Spleen (tissue), 11 donors: Measurements from ENCODE around the gene CCL17. TPM values are rescaled to one million over a fixed set of nuclear protein-coding genes. Genes with fewer than 3 reads are reported as not detected.

ENCODE experiments used
- DNase-seq: peaks from one replicate; pipeline ENCODE4 v3.0.0-alpha.2; 2020
- H3K27ac ChIP-seq, 8 donors: fragments of 200-600 bp; sonication (generic) in 7 of 8; 1 replicate in 4 of 8; 2 replicates in 4 of 8; pipeline versions ENCODE4 v1.5.0 to v1.8.0; 2016 to 2021; ENCODE audit warnings: inconsistent platforms in 4 of 8, mild to moderate bottlenecking in 4 of 8, moderate library complexity in 1 of 8
- H3K27me3 ChIP-seq, 7 donors: fragments of 200-600 bp; sonication (generic) in 6 of 7; replicated peaks in 1 of 7; 1 replicate in 4 of 7; 2 replicates in 3 of 7; pipeline versions ENCODE4 v1.5.0 to v1.8.0; 2016 to 2021; ENCODE audit warnings: inconsistent platforms in 3 of 7, mild to moderate bottlenecking in 1 of 7
- H3K36me3 ChIP-seq, 6 donors: fragments of 200-600 bp; sonication (generic) in 5 of 6; 1 replicate in 4 of 6; 2 replicates in 2 of 6; pipeline versions ENCODE4 v1.5.0 to v1.8.0; 2016 to 2021; ENCODE audit warnings: inconsistent platforms in 2 of 6
- H3K4me1 ChIP-seq, 6 donors: fragments of 200-600 bp; sonication (generic) in 5 of 6; 1 replicate in 3 of 6; 2 replicates in 3 of 6; pipeline versions ENCODE4 v1.5.0 to v1.8.0; 2016 to 2021; ENCODE audit warnings: inconsistent platforms in 3 of 6
- H3K4me3 ChIP-seq, 8 donors: fragments of 200-600 bp; sonication (generic) in 7 of 8; 1 replicate in 4 of 8; 2 replicates in 4 of 8; pipeline versions ENCODE4 v1.5.0 to v1.8.0; 2016 to 2021; ENCODE audit warnings: inconsistent platforms in 4 of 8, mild to moderate bottlenecking in 4 of 8, moderate library complexity in 2 of 8
- H3K9me3 ChIP-seq, 8 donors: fragments of 200-600 bp; sonication (generic) in 7 of 8; 1 replicate in 4 of 8; 2 replicates in 4 of 8; pipeline versions ENCODE4 v1.5.0 to v1.8.0; 2016 to 2021; ENCODE audit warnings: inconsistent platforms in 4 of 8
- CTCF ChIP-seq, 11 experiments: fragments of 200-600 bp in 7 of 11; fragments of 450-650 bp in 4 of 11; sonication (generic) in 4 of 11; IDR thresholded peaks in 8 of 11; conservative IDR thresholded peaks in 3 of 11; 1 replicate in 7 of 11; 2 replicates in 4 of 11; pipeline versions ENCODE4 v1.4.0 to v1.8.0; 2016 to 2021; ENCODE audit warnings: antibody characterized with exemption in 11 of 11, inconsistent platforms in 4 of 11, mild to moderate bottlenecking in 1 of 11
- POLR2A ChIP-seq, 3 donors: fragments of 450-650 bp; IDR thresholded peaks; one replicate each; pipeline ENCODE4 v1.5.1; 2017; ENCODE audit warnings: antibody characterized with exemption in 3 of 3, mild to moderate bottlenecking in 1 of 3
- POLR2AphosphoS5 ChIP-seq, 3 donors: sonication (generic); formaldehyde crosslinking; IDR thresholded peaks; one replicate each; pipeline ENCODE4 v1.5.1; 2017; ENCODE audit warnings: antibody characterized with exemption in 3 of 3
- WGBS, 5 donors: extraction: QIAGEN DNeasy Blood & Tissue Kit in 3 of 5; methylation state at CpG; one replicate each; pipeline versions ENCODE4 v1.1.5 to v1.1.7; 2013 to 2018; 5-methylcytosine and 5-hydroxymethylcytosine counted together
- intact Hi-C: fragments of 100-400 bp; cut with DNase I; formaldehyde crosslinking; loops from one replicate; pipeline ENCODE4 v1.15.0; 2023; ENCODE audit warnings: low total_unique reads
- polyA plus RNA-seq, 3 donors: library from polyadenylated mRNA; stranded (reverse); fragments of 200-250 nt; gene quantifications; one replicate each; pipeline ENCODE4 v1.2.1, GENCODE V29; 2013
- total RNA-seq, 7 donors: library from RNA; depleted of rRNA in 3 of 7; stranded (reverse); fragments of >200 nt in 3 of 7; fragmentation: NEBNext Ultra II Directional in 4 of 7; extraction: Animal tissue kit (Norgen Biotek cat#: 25700) in 4 of 7; gene quantifications; one replicate each; pipeline versions ENCODE4 v1.1.0 to v1.2.1, GENCODE V29; 2016 to 2021
- donor health status: healthy with polysubstance abuse.
- donor health status: DM: no; HTN: no; CAD: no; lungs with moderate emphysema.
- donor health status: DM: no; HTN: no; CAD: no.
- donor health status: Bipolar disorder and iron deficiency.
- donor health status: healthy.
- donor health status: DM: no; HTN: no; CAD: no.
- donor health status: DM: yes; HTN: yes; CAD: no.

CCL17 gene
- total and polyA plus RNA-seq, 10 donors = 0.29 to 4.0 (median 2.0) TPM; not detected in 4

DNA sequence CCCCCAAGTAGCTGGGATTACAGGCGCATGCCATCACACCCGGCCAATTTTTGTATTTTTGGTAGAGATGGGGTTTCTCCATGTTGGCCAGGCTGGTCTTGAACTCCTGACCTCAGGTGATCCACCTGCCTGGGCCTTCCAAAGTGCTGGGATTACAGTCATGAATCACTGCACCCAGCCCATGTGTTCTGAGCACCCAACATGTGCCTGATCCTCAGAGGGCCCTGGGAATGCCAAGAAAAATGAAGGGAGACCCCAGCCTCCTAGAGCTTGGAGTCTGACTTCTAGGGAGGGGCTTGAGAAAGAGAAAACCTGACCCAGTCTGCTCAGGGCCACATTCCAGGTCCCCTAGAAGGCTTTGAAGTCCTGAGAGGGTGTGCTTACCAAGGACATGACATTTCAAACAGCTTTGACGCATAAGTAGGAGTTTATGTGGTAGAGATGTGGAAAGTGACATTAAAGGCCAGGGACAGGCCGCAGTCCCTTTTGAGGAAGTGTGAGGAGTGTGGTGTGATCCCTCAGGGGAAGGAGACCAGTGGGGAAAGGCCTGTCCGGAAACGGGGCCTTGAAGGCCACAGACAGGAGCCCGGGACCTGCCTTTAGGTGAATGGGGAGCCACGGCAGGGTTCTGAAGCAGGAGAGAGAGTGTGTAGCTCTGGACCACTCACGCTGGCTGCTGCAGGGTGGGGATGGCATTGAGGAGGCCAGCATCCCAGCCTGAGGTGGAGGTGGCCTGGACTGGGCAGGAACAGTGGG is 47.1 kb upstream of the CCL17 start:
- H3K36me3 ChIP-seq = no peaks in the 10 kb centered on the region
- DNase-seq = no peak
- WGBS, 5 donors = 57 to 73% (median 66%) methylated on average over 9 of the region's 9 CpGs
- no peak overlapping the region for H3K4me3 ChIP-seq
- H3K27me3 ChIP-seq = no peaks in the 10 kb centered on the region
- intact Hi-C loops = no loop called here
- H3K4me1 ChIP-seq = peaks cover 0 to 13% (median 6%) of the 10 kb centered on the region in 6 donors
- no peak overlapping the region for H3K27ac ChIP-seq
- no peak for TF ChIP-seq POLR2A (IDR thresholded peaks at IDR 0.05)
- TF ChIP-seq CTCF (IDR thresholded peaks at IDR 0.05 in 8 of 11, conservative IDR thresholded peaks at IDR 0.05 in 3 of 11) = no peak
- TF ChIP-seq POLR2AphosphoS5 (IDR thresholded peaks at IDR 0.05) = no peak
- no peaks in the 10 kb centered on the region for H3K9me3 ChIP-seq

GRCh38 chr16:57358086-57358420 is 46.5 kb upstream of the CCL17 start:
- no peaks in the 10 kb centered on the region for H3K36me3 ChIP-seq
- no peak for TF ChIP-seq CTCF (IDR thresholded peaks at IDR 0.05 in 8 of 11, conservative IDR thresholded peaks at IDR 0.05 in 3 of 11)
- no peak for TF ChIP-seq POLR2A (IDR thresholded peaks at IDR 0.05)
- TF ChIP-seq POLR2AphosphoS5 (IDR thresholded peaks at IDR 0.05) = no peak
- H3K4me3 ChIP-seq = no peak overlapping the region
- no peak for DNase-seq
- peaks cover 0 to 13% (median 6%) of the 10 kb centered on the region in 6 donors for H3K4me1 ChIP-seq
- intact Hi-C loops = no loop called here
- no peaks in the 10 kb centered on the region for H3K27me3 ChIP-seq
- H3K9me3 ChIP-seq = no peaks in the 10 kb centered on the region
- H3K27ac ChIP-seq = no peak overlapping the region
- 67 to 82% (median 72%) methylated on average over 7 of the region's 7 CpGs for WGBS, 5 donors

DNA sequence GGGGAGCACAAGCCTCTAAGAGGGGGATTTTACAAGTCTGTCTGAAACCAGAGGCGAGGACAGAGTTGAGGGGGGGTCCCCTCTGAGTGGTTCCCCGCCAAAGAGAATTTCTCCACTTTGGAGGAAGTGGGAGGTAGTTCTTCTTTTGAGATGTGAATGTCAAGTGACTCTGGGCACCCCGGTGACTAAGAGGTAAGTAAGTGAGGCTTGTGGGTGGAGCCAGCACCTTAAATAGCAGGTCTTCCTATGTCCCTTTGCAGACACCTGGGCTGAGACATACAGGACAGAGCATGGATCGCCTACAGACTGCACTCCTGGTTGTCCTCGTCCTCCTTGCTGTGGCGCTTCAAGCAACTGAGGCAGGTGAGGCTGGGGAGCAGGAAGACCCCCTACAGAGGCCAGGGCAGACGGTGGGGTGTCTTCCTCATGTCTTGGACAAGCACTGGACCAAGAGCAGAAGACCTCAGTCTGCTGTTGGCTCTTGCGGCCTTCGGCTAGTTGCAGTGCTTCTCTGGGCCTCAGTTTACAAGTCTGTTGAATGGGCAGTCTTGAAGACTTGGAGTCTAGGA is 46.0 kb upstream of the CCL17 start, which contains the start of gene CCL22:
CCL22 (plus strand) TSS at position 257 of the 569 bp plus-strand sequence; CDS start at position 291, 34 bp downstream.
- intact Hi-C loops = no loop called here
- Histone ChIP-seq H3K4me1 (peaks cover 0 to 13% (median 6%) of the 10 kb centered on the region in 6 donors), H3K27ac (no peak within 1 kb of the TSS), H3K27me3 (no peaks in the 10 kb centered on the region), H3K36me3 (no peaks in the 10 kb centered on the region), H3K4me3 (no peak within 1 kb of the TSS), H3K9me3 (no peaks in the 10 kb centered on the region)
- DNase-seq = no peak
- TF ChIP-seq POLR2AphosphoS5 (IDR thresholded peaks at IDR 0.05) = no peak
- TF ChIP-seq POLR2A (IDR thresholded peaks at IDR 0.05) = no peak
- no peak for TF ChIP-seq CTCF (IDR thresholded peaks at IDR 0.05 in 8 of 11, conservative IDR thresholded peaks at IDR 0.05 in 3 of 11)
- 63 to 70% (median 67%) methylated on average over 7 to 9 of the region's 9 CpGs for WGBS, 5 donors

- Histone ChIP-seq H3K4me3 (no peak overlapping the region), H3K36me3 (no peaks in the 10 kb centered on the region), H3K4me1 (peaks cover 0 to 13% (median 6%) of the 10 kb centered on the region in 6 donors), H3K27me3 (peaks cover 0 to 5% (median 0%) of the 10 kb centered on the region in 7 donors), H3K27ac (no peak overlapping the region), H3K9me3 (no peaks in the 10 kb centered on the region)
- 84 to 94% (median 91%) methylated on average over 14 to 16 of the region's 16 CpGs for WGBS, 5 donors
- DNase-seq = peak; percentile 59
- TF ChIP-seq POLR2AphosphoS5 (IDR thresholded peaks at IDR 0.05) (no peak), CTCF (IDR thresholded peaks at IDR 0.05 in 8 of 11, conservative IDR thresholded peaks at IDR 0.05 in 3 of 11) (no peak), POLR2A (IDR thresholded peaks at IDR 0.05) (no peak)
- intact Hi-C loops = no loop called here
Measured at GRCh38 chr16:57360321-57360935, 44.1 kb upstream of the CCL17 start.
